Spleen (tissue), 11 donors: ENCODE data around the gene CCDC15. TPM values are rescaled to one million over a fixed set of nuclear protein-coding genes. Genes with fewer than 3 reads are reported as not detected.
A peak's percentile ranks its signal among the peaks of the same experiment; 100 is the strongest.

Experiments used
- DNase-seq: peaks from one replicate; pipeline ENCODE4 v3.0.0-alpha.2; 2020
- H3K27ac ChIP-seq, 8 donors: fragments of 200-600 bp; sonication (generic) in 7 of 8; 1 replicate in 4 of 8; 2 replicates in 4 of 8; pipeline versions ENCODE4 v1.5.0 to v1.8.0; 2016 to 2021; ENCODE audit warnings: inconsistent platforms in 4 of 8, mild to moderate bottlenecking in 4 of 8, moderate library complexity in 1 of 8
- H3K27me3 ChIP-seq, 7 donors: fragments of 200-600 bp; sonication (generic) in 6 of 7; replicated peaks in 1 of 7; 1 replicate in 4 of 7; 2 replicates in 3 of 7; pipeline versions ENCODE4 v1.5.0 to v1.8.0; 2016 to 2021; ENCODE audit warnings: inconsistent platforms in 3 of 7, mild to moderate bottlenecking in 1 of 7
- H3K36me3 ChIP-seq, 6 donors: fragments of 200-600 bp; sonication (generic) in 5 of 6; 1 replicate in 4 of 6; 2 replicates in 2 of 6; pipeline versions ENCODE4 v1.5.0 to v1.8.0; 2016 to 2021; ENCODE audit warnings: inconsistent platforms in 2 of 6
- H3K4me1 ChIP-seq, 6 donors: fragments of 200-600 bp; sonication (generic) in 5 of 6; 1 replicate in 3 of 6; 2 replicates in 3 of 6; pipeline versions ENCODE4 v1.5.0 to v1.8.0; 2016 to 2021; ENCODE audit warnings: inconsistent platforms in 3 of 6
- H3K4me3 ChIP-seq, 8 donors: fragments of 200-600 bp; sonication (generic) in 7 of 8; 1 replicate in 4 of 8; 2 replicates in 4 of 8; pipeline versions ENCODE4 v1.5.0 to v1.8.0; 2016 to 2021; ENCODE audit warnings: inconsistent platforms in 4 of 8, mild to moderate bottlenecking in 4 of 8, moderate library complexity in 2 of 8
- H3K9me3 ChIP-seq, 8 donors: fragments of 200-600 bp; sonication (generic) in 7 of 8; 1 replicate in 4 of 8; 2 replicates in 4 of 8; pipeline versions ENCODE4 v1.5.0 to v1.8.0; 2016 to 2021; ENCODE audit warnings: inconsistent platforms in 4 of 8
- POLR2A ChIP-seq, 3 donors: fragments of 450-650 bp; IDR thresholded peaks; one replicate each; pipeline ENCODE4 v1.5.1; 2017; ENCODE audit warnings: antibody characterized with exemption in 3 of 3, mild to moderate bottlenecking in 1 of 3
- POLR2AphosphoS5 ChIP-seq, 3 donors: sonication (generic); formaldehyde crosslinking; IDR thresholded peaks; one replicate each; pipeline ENCODE4 v1.5.1; 2017; ENCODE audit warnings: antibody characterized with exemption in 3 of 3
- WGBS, 5 donors: extraction: QIAGEN DNeasy Blood & Tissue Kit in 3 of 5; methylation state at CpG; one replicate each; pipeline versions ENCODE4 v1.1.5 to v1.1.7; 2013 to 2018; 5-methylcytosine and 5-hydroxymethylcytosine counted together
- intact Hi-C: fragments of 100-400 bp; cut with DNase I; formaldehyde crosslinking; loops from one replicate; pipeline ENCODE4 v1.15.0; 2023; ENCODE audit warnings: low total_unique reads
- polyA plus RNA-seq, 3 donors: library from polyadenylated mRNA; stranded (reverse); fragments of 200-250 nt; gene quantifications; one replicate each; pipeline ENCODE4 v1.2.1, GENCODE V29; 2013
- total RNA-seq, 7 donors: library from RNA; depleted of rRNA in 3 of 7; stranded (reverse); fragments of >200 nt in 3 of 7; fragmentation: NEBNext Ultra II Directional in 4 of 7; extraction: Animal tissue kit (Norgen Biotek cat#: 25700) in 4 of 7; gene quantifications; one replicate each; pipeline versions ENCODE4 v1.1.0 to v1.2.1, GENCODE V29; 2016 to 2021
- TF ChIP-seq, protein P1 (sequence below), 11 experiments: fragments of 200-600 bp in 7 of 11; fragments of 450-650 bp in 4 of 11; sonication (generic) in 4 of 11; IDR thresholded peaks in 8 of 11; conservative IDR thresholded peaks in 3 of 11; 1 replicate in 7 of 11; 2 replicates in 4 of 11; pipeline versions ENCODE4 v1.4.0 to v1.8.0; 2016 to 2021; ENCODE audit warnings: antibody characterized with exemption in 11 of 11, inconsistent platforms in 4 of 11, mild to moderate bottlenecking in 1 of 11
- donor health status: healthy with polysubstance abuse.
- donor health status: DM: no; HTN: no; CAD: no; lungs with moderate emphysema.
- donor health status: DM: no; HTN: no; CAD: no.
- donor health status: Bipolar disorder and iron deficiency.
- donor health status: healthy.
- donor health status: DM: no; HTN: no; CAD: no.
- donor health status: DM: yes; HTN: yes; CAD: no.

Gene CCDC15
- total and polyA plus RNA-seq, 10 donors: 0.61 to 3.6 (median 2.2) TPM

DNA sequence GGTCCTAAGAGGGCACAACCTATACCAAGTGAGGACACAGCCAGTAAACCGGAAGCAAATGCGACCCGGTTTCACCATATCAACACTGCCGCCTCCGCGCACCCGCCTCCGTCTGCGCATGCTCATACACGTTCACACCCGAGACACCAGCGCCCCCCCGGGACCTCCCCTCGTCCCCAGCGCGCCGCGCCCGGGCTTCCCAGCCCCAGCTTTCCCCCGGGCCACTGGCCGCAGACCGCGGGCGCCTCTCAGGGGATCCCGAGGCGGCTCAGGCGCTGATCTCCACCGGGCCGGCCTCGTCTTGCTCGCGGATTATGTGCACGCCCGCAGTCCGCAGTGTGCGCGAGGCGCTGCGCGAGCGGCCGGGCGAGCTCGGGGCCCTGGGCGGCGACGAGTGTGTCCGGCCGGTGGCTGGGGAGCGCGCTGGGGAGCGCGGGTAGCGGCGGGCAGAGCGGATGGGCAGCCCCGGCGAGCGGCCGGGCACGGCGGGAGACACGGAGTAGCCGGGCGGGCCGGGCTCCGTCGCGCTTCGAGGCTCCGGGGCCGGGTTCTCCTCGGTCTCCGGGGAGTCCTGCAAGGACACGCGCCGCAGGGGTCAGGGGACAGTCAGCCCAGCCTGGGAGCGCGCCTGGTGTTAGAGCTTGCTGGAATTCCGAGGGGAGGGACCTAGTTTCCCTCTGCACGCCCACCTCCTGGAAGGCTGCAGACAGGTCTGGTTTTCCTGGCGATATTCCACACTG lies 33.0 kb upstream of the CCDC15 start:
- Histone ChIP-seq H3K36me3 (no peaks in the 10 kb centered on the region), H3K9me3 (no peaks in the 10 kb centered on the region), H3K4me3 (peak overlapping the region; percentile 20 to 72 (median 38)), H3K27me3 (peaks cover 0 to 16% (median 7%) of the 10 kb centered on the region in 7 donors), H3K4me1 (peaks cover 0 to 16% (median 10%) of the 10 kb centered on the region in 6 donors), H3K27ac (peak overlapping the region; percentile 20 to 83 (median 80))
- no peak for TF ChIP-seq POLR2A (IDR thresholded peaks at IDR 0.05)
- peak; percentile 29 to 79 (median 74) for TF ChIP-seq POLR2AphosphoS5 (IDR thresholded peaks at IDR 0.05)
- TF ChIP-seq, protein P1, sequence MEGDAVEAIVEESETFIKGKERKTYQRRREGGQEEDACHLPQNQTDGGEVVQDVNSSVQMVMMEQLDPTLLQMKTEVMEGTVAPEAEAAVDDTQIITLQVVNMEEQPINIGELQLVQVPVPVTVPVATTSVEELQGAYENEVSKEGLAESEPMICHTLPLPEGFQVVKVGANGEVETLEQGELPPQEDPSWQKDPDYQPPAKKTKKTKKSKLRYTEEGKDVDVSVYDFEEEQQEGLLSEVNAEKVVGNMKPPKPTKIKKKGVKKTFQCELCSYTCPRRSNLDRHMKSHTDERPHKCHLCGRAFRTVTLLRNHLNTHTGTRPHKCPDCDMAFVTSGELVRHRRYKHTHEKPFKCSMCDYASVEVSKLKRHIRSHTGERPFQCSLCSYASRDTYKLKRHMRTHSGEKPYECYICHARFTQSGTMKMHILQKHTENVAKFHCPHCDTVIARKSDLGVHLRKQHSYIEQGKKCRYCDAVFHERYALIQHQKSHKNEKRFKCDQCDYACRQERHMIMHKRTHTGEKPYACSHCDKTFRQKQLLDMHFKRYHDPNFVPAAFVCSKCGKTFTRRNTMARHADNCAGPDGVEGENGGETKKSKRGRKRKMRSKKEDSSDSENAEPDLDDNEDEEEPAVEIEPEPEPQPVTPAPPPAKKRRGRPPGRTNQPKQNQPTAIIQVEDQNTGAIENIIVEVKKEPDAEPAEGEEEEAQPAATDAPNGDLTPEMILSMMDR (IDR thresholded peaks at IDR 0.05 in 8 of 11, conservative IDR thresholded peaks at IDR 0.05 in 3 of 11): peak in 1 of 11 experiments; percentile 7
- 8 to 15% (median 11%) methylated on average over 57 to 82 of the region's 82 CpGs for WGBS, 5 donors
- intact Hi-C loops: no loop called here
- peak; percentile 88 for DNase-seq

DNA sequence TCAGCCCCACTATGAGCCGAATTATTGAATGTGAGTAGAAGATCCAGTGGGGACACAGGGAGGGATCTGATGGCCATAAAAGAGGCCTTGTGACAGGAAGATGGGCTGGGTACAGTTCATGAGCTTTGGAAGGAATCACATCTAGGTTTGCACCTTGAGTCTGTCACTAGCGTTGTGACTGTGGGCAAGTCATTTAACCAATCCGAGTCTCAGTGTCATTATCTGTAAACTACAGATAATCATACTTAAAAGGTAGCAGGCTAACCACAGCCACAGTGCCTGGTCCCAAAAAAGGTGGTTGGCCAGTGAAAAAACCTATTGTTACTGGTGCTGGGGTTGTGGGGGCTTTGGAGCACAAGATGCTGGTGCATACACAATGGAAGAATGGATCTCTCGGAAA lies 31.2 kb upstream of the CCDC15 start:
- 73 to 91% (median 87%) methylated on average over 4 of the region's 4 CpGs for whole genome bisulfite sequencing, 5 donors
- Histone ChIP-seq H3K4me1 (peaks cover 0 to 16% (median 10%) of the 10 kb centered on the region in 6 donors), H3K36me3 (no peaks in the 10 kb centered on the region), H3K27ac (no peak overlapping the region), H3K4me3 (no peak overlapping the region), H3K27me3 (peaks cover 0 to 16% (median 7%) of the 10 kb centered on the region in 7 donors), H3K9me3 (no peaks in the 10 kb centered on the region)
- TF ChIP-seq, protein P1 (IDR thresholded peaks at IDR 0.05 in 8 of 11, conservative IDR thresholded peaks at IDR 0.05 in 3 of 11): no peak
- TF ChIP-seq POLR2A (IDR thresholded peaks at IDR 0.05) (no peak), POLR2AphosphoS5 (IDR thresholded peaks at IDR 0.05) (no peak)
- DNase-seq: no peak
- intact Hi-C loops: no loop called here

DNA sequence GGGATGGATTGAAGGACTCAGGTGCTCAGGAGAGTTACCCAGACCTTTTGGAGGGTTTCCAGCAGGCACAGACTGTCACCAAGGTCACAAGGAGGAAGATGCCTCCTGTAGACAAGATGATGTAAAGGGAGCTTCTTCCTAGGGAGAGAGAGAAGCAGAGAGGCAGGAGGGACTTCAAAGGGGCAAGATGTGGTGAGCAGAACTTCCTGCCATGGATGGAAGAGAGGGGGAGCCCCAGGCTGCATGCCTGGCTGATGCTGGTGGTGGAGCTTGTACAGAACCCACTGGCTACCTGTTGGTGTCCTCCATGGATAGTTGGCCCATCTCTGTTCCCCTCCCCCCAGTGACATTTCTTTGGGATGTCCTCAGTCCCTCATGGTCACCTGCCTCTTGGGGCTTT lies 30.7 kb upstream of the CCDC15 start:
- no peak overlapping the region for H3K4me3 ChIP-seq
- H3K27ac ChIP-seq: no peak overlapping the region
- intact Hi-C loops: no loop called here
- H3K36me3 ChIP-seq: no peaks in the 10 kb centered on the region
- peaks cover 0 to 16% (median 7%) of the 10 kb centered on the region in 7 donors for H3K27me3 ChIP-seq
- H3K9me3 ChIP-seq: no peaks in the 10 kb centered on the region
- no peak for DNase-seq
- H3K4me1 ChIP-seq: peaks cover 0 to 16% (median 10%) of the 10 kb centered on the region in 6 donors
- TF ChIP-seq POLR2AphosphoS5 (IDR thresholded peaks at IDR 0.05) (no peak), POLR2A (IDR thresholded peaks at IDR 0.05) (no peak)
- TF ChIP-seq, protein P1 (IDR thresholded peaks at IDR 0.05 in 8 of 11, conservative IDR thresholded peaks at IDR 0.05 in 3 of 11): no peak

DNA sequence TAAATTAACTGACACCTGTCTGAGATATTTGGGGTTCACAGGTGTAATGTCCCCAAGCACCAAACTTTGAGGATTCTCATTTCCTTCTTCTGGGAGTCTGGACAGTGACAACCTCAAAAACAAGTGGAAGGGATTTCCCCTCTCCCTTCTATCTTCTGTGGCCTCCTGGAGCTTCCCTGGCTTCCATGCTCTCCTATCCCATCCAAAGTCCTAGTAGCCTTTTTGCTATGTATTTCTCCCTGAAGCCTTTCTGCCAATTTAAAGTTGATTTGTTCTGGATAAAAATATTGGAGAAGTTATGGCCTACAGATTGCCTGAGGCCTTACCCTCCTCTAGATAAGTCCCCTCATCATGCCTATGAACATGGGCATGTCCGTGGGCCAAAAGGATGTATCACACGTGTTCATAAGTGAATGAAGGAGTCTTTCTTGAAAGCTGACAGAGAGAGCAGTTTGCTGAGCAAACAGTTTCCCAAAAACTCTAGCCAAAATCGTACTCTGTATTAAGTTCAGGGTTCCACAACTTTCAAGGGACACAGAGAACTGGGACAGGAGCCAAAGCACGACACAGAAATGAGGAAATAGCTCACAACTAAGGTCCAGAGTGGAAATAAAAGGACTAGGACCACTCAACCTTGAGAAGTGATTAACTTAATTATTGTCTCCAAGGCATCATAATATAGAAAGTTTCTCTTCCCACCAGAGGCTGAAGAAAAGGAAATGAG lies 24.9 kb upstream of the CCDC15 start:
- no peaks in the 10 kb centered on the region for H3K9me3 ChIP-seq
- TF ChIP-seq, protein P1 (IDR thresholded peaks at IDR 0.05 in 8 of 11, conservative IDR thresholded peaks at IDR 0.05 in 3 of 11): no peak
- no peak for TF ChIP-seq POLR2AphosphoS5 (IDR thresholded peaks at IDR 0.05)
- TF ChIP-seq POLR2A (IDR thresholded peaks at IDR 0.05): no peak
- H3K27ac ChIP-seq: peak overlapping the region in 1 of 8 donors; percentile 27
- H3K4me3 ChIP-seq: no peak overlapping the region
- 31 to 54% (median 41%) methylated on average over 4 of the region's 4 CpGs for WGBS, 5 donors
- no peaks in the 10 kb centered on the region for H3K27me3 ChIP-seq
- intact Hi-C loops: no loop called here
- no peak for DNase-seq
- peaks cover 0 to 6% (median 0%) of the 10 kb centered on the region in 6 donors for H3K4me1 ChIP-seq
- H3K36me3 ChIP-seq: no peaks in the 10 kb centered on the region
